Measurements from ENCODE around the gene CDK13.

- TF ChIP-seq GATA2 (IDR thresholded peaks at IDR 0.05; ENCODE audit: low read depth, low read length) (no peak), GATA3 (IDR thresholded peaks at IDR 0.05; ENCODE audit: low read depth, low read length) (no peak)
These were observed 27.0 kb upstream of the CDK13 start for GRCh38 chr7:39923091-39923490.
